ENCODE data around the gene MGAT5B. TPM values are rescaled to one million over a fixed set of nuclear protein-coding genes. Genes with fewer than 3 reads are reported as not detected.

MGAT5B gene
- total and polyA plus RNA-seq, 9 of the 15 experiments (the other 6 are each of a cell fraction or from before 2014, with no cell fraction given): 0.09 to 0.43 (median 0.18) TPM; not detected in 4

DNA sequence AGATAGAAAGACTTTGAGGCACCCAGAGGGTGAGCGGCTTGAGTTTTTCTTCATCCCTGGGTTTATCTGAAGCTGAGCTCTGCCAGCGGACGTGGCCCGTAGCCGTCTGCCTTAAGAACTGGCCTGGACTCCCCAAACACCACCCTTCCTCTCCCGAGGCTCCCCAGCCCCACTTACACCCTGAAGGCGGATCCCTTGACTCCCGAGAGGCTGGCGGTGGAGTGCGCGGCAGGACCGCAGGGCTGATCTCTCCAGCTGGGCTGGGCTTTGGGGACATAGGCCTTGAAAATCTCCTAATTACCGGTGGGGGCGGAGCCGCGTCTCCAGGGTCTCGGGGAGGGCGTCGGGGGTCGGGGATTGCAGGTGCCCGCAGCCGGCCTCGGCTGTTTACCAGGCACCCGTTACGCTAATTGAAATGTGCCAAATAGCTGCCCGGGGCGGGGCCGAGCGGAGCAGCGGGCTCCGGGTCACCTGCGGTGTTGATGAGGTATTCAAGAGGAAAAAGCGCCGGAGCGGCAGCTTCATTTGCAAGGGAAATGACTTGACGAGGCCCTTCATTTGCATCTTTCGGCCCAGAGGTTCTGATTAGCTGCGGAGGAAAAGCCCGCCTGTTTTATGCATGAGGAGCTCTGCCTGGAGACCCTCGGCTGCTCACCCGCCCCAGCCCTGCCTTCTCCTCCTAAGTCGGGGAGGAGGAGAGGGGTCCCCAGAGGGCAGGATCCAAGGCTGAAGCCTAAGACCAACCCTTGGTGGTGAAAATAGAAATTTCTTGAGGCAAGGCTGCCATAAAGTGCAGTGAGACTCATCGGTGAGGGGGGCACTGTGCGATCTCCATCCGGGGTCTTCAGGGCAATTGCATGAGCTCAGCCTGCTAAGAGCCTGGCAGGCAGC lies 100.7 kb downstream of the MGAT5B start (continued):
- TF ChIP-seq ZNF512 (tag; IDR thresholded peaks at IDR 0.05) (no peak), HMG20B (CRISPR knock-in tag; IDR thresholded peaks at IDR 0.05) (no peak), ETV6 (IDR thresholded peaks at IDR 0.05; ENCODE audit: borderline replicate concordance in 1 of 2, low read depth in 2 of 2, low read length in 1 of 2) (no peak), ETV6 (CRISPR knock-in tag; IDR thresholded peaks at IDR 0.05; ENCODE audit: borderline replicate concordance) (no peak), ZNF354B (CRISPR knock-in tag; IDR thresholded peaks at IDR 0.05) (no peak), SREBF2 (CRISPR knock-in tag; IDR thresholded peaks at IDR 0.05) (no peak), FIP1L1 (IDR thresholded peaks at IDR 0.05; ENCODE audit: low read depth, low read length, poor library complexity, severe bottlenecking) (no peak), BRD9 (IDR thresholded peaks at IDR 0.05; ENCODE audit: low read depth, partially characterized antibody) (no peak), RBBP5 (IDR thresholded peaks at IDR 0.05; ENCODE audit: borderline replicate concordance, insufficient read depth, low read length, poor library complexity, severe bottlenecking) (no peak), E2F6 (IDR thresholded peaks at IDR 0.05; ENCODE audit: borderline replicate concordance in 1 of 2, extremely low read depth in 1 of 2, insufficient read depth in 1 of 2, insufficient read length in 1 of 2, low read depth in 1 of 2, low read length in 1 of 2, poor library complexity in 1 of 2, severe bottlenecking in 1 of 2) (no peak), SPI1 (IDR thresholded peaks at IDR 0.05; ENCODE audit: borderline replicate concordance, low read depth, low read length) (no peak)
